Lung (tissue), 12 donors: ENCODE measurements around the gene POLN. TPM values are rescaled to one million over a fixed set of nuclear protein-coding genes. Genes with fewer than 3 reads are reported as not detected.

Source experiments
- ATAC-seq: fragments of 200-7000 bp; cut with Tn5 transposase; one replicate; pipeline ENCODE4 v1.9.1; 2020; ENCODE audit warnings: moderate number of reproducible peaks; ENCODE audit not compliant: insufficient read depth, low FRiP score
- DNase-seq, 3 donors: peaks; one replicate each; pipeline ENCODE4 v3.0.0-alpha.2; 2013 to 2017
- H3K27ac ChIP-seq, 2 donors: one replicate each; pipeline ENCODE4 v1.5.1; 2013; ENCODE audit warnings: mild to moderate bottlenecking in 2 of 2, moderate library complexity in 2 of 2, control low read depth in 1 of 2, inconsistent platforms in 1 of 2, low read depth in 1 of 2, low read length in 1 of 2
- H3K27me3 ChIP-seq, 3 donors: one replicate each; pipeline ENCODE4 v1.5.1; 2013; ENCODE audit warnings: low read length in 2 of 3; ENCODE audit not compliant: control insufficient read depth in 3 of 3, insufficient read depth in 3 of 3
- H3K36me3 ChIP-seq, 4 donors: one replicate each; pipeline ENCODE4 v1.5.1; 2013; ENCODE audit warnings: low read length in 4 of 4, mild to moderate bottlenecking in 1 of 4, moderate library complexity in 1 of 4; ENCODE audit not compliant: control insufficient read depth in 4 of 4, insufficient read depth in 4 of 4
- H3K4me1 ChIP-seq, 5 donors: one replicate each; pipeline ENCODE4 v1.5.1; 2013; ENCODE audit warnings: low read length in 5 of 5, mild to moderate bottlenecking in 2 of 5, moderate library complexity in 1 of 5; ENCODE audit not compliant: control insufficient read depth in 5 of 5, insufficient read depth in 5 of 5
- H3K4me3 ChIP-seq: one replicate; pipeline ENCODE4 v1.5.1; 2013; ENCODE audit warnings: mild to moderate bottlenecking, control low read depth, moderate library complexity
- H3K9ac ChIP-seq, 2 donors: one replicate each; pipeline ENCODE4 v1.5.1; 2013; ENCODE audit warnings: low read length in 2 of 2, control low read depth in 1 of 2; ENCODE audit not compliant: insufficient read depth in 1 of 2
- H3K9me3 ChIP-seq, 4 donors: one replicate each; pipeline ENCODE4 v1.5.1; 2013; ENCODE audit warnings: low read length in 3 of 4, mild to moderate bottlenecking in 1 of 4, moderate library complexity in 1 of 4; ENCODE audit not compliant: control insufficient read depth in 4 of 4, insufficient read depth in 3 of 4
- CTCF ChIP-seq: IDR thresholded peaks from 2 replicates; pipeline ENCODE4 v1.5.1; 2012; ENCODE audit warnings: mild to moderate bottlenecking; ENCODE audit errors: control extremely low read depth, extremely low read depth
- WGBS, 2 donors: extraction: QIAGEN DNeasy Blood & Tissue Kit; methylation state at CpG; one replicate each; pipeline ENCODE4 v1.1.7; 2013; 5-methylcytosine and 5-hydroxymethylcytosine counted together
- polyA plus RNA-seq, 2 donors: library from polyadenylated mRNA; stranded (reverse); fragments of 200-250 nt; gene quantifications; one replicate each; pipeline ENCODE4 v1.2.1, GENCODE V29; 2013
- total RNA-seq, 2 donors: library from RNA; depleted of rRNA in 1 of 2; stranded (reverse); fragments of >200 nt in 1 of 2; gene quantifications; one replicate each; pipeline ENCODE4 v1.2.1, GENCODE V29; 2014 to 2021
- donor health status: control.
- donor health status: control.
- donor health status: Bipolar disorder and iron deficiency.
- donor health status: healthy.
- donor health status: DM: yes; HTN: yes; CAD: no.

Gene POLN
- total and polyA plus RNA-seq, 4 donors, result 0.68 to 3.7 (median 2.2) TPM

- H3K9ac ChIP-seq, result no peak overlapping the region
- no peak overlapping the region for H3K4me3 ChIP-seq
- no peak overlapping the region for H3K27ac ChIP-seq
- TF ChIP-seq CTCF, result no peak
- 85% methylated on average over 1 of the region's 1 CpG for WGBS, 2 donors
- no peak for DNase-seq
- H3K4me1 ChIP-seq, result no peaks in the 10 kb centered on the region
- ATAC-seq, result no peak
- no peaks in the 10 kb centered on the region for H3K27me3 ChIP-seq
- no peaks in the 10 kb centered on the region for H3K36me3 ChIP-seq
- H3K9me3 ChIP-seq, result peaks cover 0 to 4% (median 0%) of the 10 kb centered on the region in 4 donors
Observed at GRCh38 chr4:2089222-2089621, 152.7 kb downstream of the POLN start.

- no peak overlapping the region for H3K9ac ChIP-seq
- no peaks in the 10 kb centered on the region for H3K4me1 ChIP-seq
- no peaks in the 10 kb centered on the region for H3K36me3 ChIP-seq
- peaks cover 0 to 4% (median 0%) of the 10 kb centered on the region in 4 donors for H3K9me3 ChIP-seq
- H3K27me3 ChIP-seq, result no peaks in the 10 kb centered on the region
- no peak for TF ChIP-seq CTCF
- no peak overlapping the region for H3K4me3 ChIP-seq
- DNase-seq, result no peak
- no peak overlapping the region for H3K27ac ChIP-seq
- ATAC-seq, result no peak
Observed at GRCh38 chr4:2087170-2087569, 154.8 kb downstream of the POLN start.

GRCh38 chr4:2085496-2085901 lies 156.4 kb downstream of the POLN start:
- 93 to 94% methylated on average over 8 of the region's 8 CpGs for WGBS, 2 donors

More at GRCh38 chr4:2085496-2085901, 156.4 kb downstream of the POLN start:
- Histone ChIP-seq H3K36me3 (no peaks in the 10 kb centered on the region), H3K27me3 (no peaks in the 10 kb centered on the region), H3K9ac (no peak overlapping the region), H3K4me3 (no peak overlapping the region), H3K9me3 (peaks cover 0 to 3% (median 0%) of the 10 kb centered on the region in 4 donors), H3K27ac (no peak overlapping the region), H3K4me1 (no peaks in the 10 kb centered on the region)
- DNase-seq (no peak), ATAC-seq (no peak)
- TF ChIP-seq CTCF, result no peak
